Neural crest cell (in vitro differentiated cells): ENCODE results near the gene DNAAF5. TPM values are rescaled to one million over a fixed set of nuclear protein-coding genes. Genes with fewer than 3 reads are reported as not detected.

Source experiments
- DNase-seq: peaks from one replicate; pipeline ENCODE4 v3.0.0; 2021; ENCODE audit warnings: low read depth, mixed read lengths, low spot score
- H3K27ac Mint-ChIP-seq: one replicate; pipeline ENCODE4 v1.8.0; 2021; ENCODE audit warnings: mild to moderate bottlenecking, mixed read lengths; ENCODE audit not compliant: unreplicated experiment
- H3K27me3 Mint-ChIP-seq: 2 replicates; pipeline ENCODE4 v1.8.0; 2021; ENCODE audit warnings: low read depth, mild to moderate bottlenecking, mixed read lengths
- H3K36me3 Mint-ChIP-seq: 2 replicates; pipeline ENCODE4 v1.8.0; 2021; ENCODE audit warnings: low read depth, mild to moderate bottlenecking, mixed read lengths
- H3K4me1 Mint-ChIP-seq: 2 replicates; pipeline ENCODE4 v1.8.0; 2021; ENCODE audit warnings: mixed read lengths
- H3K4me3 Mint-ChIP-seq: one replicate; pipeline ENCODE4 v1.8.0; 2021; ENCODE audit warnings: mild to moderate bottlenecking, mixed read lengths
- H3K9me3 Mint-ChIP-seq: 2 replicates; pipeline ENCODE4 v1.8.0; 2021; ENCODE audit warnings: mixed read lengths
- CTCF ChIP-seq: fragments of 200-600 bp; sonication (generic); conservative IDR thresholded peaks from 2 replicates; pipeline ENCODE4 v1.5.0; 2021; ENCODE audit warnings: antibody characterized with exemption, mild to moderate bottlenecking
- total RNA-seq: library from RNA; stranded (reverse); gene quantifications from 2 replicates; pipeline ENCODE4 v1.2.1, GENCODE V29; 2021

The DNAAF5 gene
- total RNA-seq, 1 donor from 2014 or later: 54.2 TPM

GRCh38 chr7:732556-732955 lies 6.1 kb downstream of the DNAAF5 start:
- Mint-ChIP-seq H3K9me3 (no peaks in the 10 kb centered on the region), H3K4me3 (peak overlapping the region; percentile 26), H3K36me3 (peaks cover 13% of the 10 kb centered on the region), H3K4me1 (peaks cover 13% of the 10 kb centered on the region), H3K27me3 (no peaks in the 10 kb centered on the region), H3K27ac (no peak overlapping the region)
- no peak for TF ChIP-seq CTCF
- DNase-seq: no peak

- no peak for TF ChIP-seq CTCF
- Mint-ChIP-seq H3K4me1 (peaks cover 12% of the 10 kb centered on the region), H3K4me3 (peak overlapping the region; percentile 17), H3K27me3 (no peaks in the 10 kb centered on the region), H3K36me3 (peaks cover 20% of the 10 kb centered on the region), H3K27ac (no peak overlapping the region), H3K9me3 (no peaks in the 10 kb centered on the region)
- no peak for DNase-seq
These were observed 7.7 kb downstream of the DNAAF5 start for GRCh38 chr7:734214-734613.

- Mint-ChIP-seq H3K9me3 (no peaks in the 10 kb centered on the region), H3K4me3 (no peak overlapping the region), H3K27ac (no peak overlapping the region), H3K36me3 (peaks cover 20% of the 10 kb centered on the region), H3K27me3 (no peaks in the 10 kb centered on the region), H3K4me1 (peaks cover 10% of the 10 kb centered on the region)
- TF ChIP-seq CTCF: no peak
- no peak for DNase-seq
These were observed 8.3 kb downstream of the DNAAF5 start for GRCh38 chr7:734808-735207.

DNA sequence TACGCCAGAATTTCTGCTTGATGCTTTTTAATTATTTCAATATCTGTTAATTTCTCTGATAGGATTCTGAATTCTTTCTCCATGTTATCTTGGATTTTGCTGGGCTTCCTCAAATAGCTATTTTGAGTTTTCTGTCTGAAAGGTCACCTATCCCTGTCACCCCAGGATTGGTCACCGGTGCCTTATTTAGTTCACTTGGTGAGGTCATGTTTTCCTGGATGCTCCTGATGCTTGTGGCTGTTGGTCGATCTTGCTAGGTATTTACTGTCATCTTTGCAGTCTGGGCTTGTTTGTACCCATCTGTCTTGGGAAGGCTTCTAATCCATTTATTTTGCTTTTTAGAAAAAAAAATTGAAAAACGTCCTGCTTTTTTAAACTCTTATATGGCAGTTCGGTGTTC lies 11.7 kb downstream of the DNAAF5 start:
- TF ChIP-seq CTCF: no peak
- DNase-seq: no peak
- H3K36me3 Mint-ChIP-seq: peaks cover 13% of the 10 kb centered on the region
- H3K9me3 Mint-ChIP-seq: no peaks in the 10 kb centered on the region
- no peaks in the 10 kb centered on the region for H3K27me3 Mint-ChIP-seq
- H3K4me3 Mint-ChIP-seq: no peak overlapping the region
- H3K27ac Mint-ChIP-seq: no peak overlapping the region
- peaks cover 7% of the 10 kb centered on the region for H3K4me1 Mint-ChIP-seq

GRCh38 chr7:738723-739454 lies 12.4 kb downstream of the DNAAF5 start:
- Mint-ChIP-seq H3K4me3 (no peak overlapping the region), H3K36me3 (peaks cover 12% of the 10 kb centered on the region), H3K9me3 (no peaks in the 10 kb centered on the region), H3K27ac (no peak overlapping the region), H3K4me1 (peaks cover 7% of the 10 kb centered on the region), H3K27me3 (no peaks in the 10 kb centered on the region)
- DNase-seq: no peak
- no peak for TF ChIP-seq CTCF
